HG03558 (cell line): Measurements from ENCODE around the gene STK32C.
"Not testable (repeated sequence)": the region's sequence is repeated elsewhere in the genome, so short reads cannot be mapped to it uniquely, and the experiment has no call there.

Experiments used
- ATAC-seq: cut with Tn5 transposase; IDR thresholded peaks from one replicate; pipeline ENCODE4 v1.9.1; 2021; ENCODE audit warnings: moderate number of reproducible peaks; ENCODE audit not compliant: unreplicated experiment; ENCODE audit errors: extremely low read depth

Gene STK32C

DNA sequence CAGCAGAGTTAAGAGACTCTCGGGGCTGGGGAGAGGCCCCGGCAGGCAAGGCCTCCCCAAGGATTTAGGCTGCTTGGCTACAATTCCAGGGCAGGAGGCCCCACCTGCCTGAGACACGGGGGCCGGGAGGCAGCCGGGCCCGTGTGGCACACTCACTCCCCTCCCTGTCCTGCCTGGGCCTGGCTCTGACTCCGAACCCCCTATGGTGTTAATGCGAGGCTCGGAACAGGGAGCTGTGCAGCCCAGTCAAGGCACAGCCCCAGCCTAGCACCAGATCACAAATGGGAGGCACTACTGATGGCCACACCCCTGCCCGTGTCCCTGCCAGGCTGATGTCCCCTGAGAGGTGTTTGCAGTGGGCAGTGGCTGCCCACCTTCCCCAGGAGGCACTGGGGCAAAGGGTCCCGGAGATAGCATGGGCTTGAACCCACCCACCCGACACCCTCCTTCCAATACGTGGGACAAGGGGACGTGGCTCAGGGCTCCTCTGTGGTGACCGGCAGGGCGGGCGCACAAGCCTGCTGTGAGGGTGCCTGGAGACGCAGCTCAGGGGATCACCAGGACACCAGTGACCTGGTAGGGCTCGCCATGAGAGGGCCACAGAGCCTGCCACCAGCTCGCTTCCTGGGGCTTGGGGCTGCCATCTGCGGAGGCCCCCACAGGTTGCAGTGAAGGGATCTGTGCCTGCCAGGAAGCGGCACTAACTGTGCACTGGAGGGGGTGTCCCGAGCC, 84.0 kb downstream of the STK32C start:
- no peak for ATAC-seq

DNA sequence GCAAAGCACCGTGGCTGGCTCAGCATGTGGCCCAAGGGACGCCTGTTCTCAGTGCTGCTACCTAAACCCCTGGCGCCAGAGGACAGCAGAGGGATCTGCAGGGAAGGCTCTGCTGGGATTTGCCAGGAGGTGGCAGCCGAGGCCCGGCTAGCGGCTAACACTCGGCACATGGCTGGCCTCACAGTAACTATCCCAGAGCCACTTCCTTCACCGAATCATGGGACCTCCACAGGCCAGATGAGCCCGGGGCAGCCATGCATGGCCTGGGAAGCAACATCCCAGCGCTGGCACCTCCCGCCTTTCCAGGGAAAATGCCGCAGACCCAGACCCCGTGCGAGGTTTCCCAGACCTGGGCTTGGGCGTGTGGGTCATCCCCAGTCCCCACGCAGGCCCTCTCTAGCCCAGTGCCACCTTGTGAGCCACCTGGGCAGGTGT, 84.6 kb downstream of the STK32C start:
- peak; percentile 76 for ATAC-seq

DNA sequence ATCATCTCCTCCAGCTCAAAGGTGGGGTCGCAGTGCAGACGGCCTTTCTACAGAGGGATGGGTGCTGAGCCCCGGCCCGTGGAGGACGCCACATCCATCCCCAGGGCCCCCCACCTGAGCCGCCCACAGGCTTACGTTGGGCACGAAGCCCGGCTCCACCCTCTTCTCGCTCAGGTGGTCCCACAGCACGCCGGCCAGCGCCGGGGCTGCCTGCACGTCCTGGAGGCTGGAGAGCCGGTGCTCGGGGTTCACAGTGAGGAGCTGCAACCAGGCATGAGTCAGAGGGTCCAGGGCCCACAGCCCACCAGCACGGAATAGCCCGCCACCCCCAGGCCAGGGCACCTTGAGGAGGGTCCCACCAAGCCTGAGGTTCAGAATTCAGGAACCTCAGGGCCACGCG, 85.0 kb downstream of the STK32C start:
- ATAC-seq = no peak

DNA sequence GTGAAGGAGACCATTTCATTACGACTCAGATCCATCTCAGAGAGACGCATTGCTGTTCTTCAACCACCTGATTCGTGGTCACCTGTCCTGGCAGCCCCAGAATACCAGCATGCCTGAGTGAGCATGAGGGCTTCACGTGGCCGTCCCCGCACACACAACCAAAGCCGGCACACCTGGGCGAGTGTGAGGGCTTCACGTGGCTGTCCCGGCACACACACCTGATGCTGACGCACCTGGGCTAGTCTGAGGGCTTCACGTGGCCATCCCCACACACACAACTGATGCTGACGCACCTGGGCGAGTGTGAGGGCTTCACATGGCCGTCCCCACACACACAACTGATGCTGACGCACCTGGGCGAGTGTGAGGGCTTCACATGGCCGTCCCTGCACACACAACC, 86.8 kb downstream of the STK32C start:
- not testable (repeated sequence) for ATAC-seq

DNA sequence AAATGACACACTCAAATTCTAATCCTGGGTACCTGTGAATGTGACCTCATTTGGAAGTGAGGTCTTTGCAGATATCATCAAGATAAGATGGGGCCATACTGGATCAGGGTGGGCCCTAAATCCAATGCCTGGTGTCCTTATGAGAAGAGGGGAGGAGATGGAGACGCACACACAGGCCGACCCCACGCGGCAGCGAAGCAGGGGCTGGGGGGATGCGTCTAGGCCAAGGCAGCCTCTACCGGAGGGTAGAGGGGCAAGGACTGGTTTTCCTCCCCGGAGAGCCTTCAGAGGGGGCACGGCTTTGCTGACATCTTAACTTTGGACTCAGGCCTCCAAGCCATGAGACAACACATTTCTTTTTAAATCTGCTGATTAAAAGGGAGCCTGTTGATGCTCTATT, 87.7 kb downstream of the STK32C start:
- no peak for ATAC-seq

DNA sequence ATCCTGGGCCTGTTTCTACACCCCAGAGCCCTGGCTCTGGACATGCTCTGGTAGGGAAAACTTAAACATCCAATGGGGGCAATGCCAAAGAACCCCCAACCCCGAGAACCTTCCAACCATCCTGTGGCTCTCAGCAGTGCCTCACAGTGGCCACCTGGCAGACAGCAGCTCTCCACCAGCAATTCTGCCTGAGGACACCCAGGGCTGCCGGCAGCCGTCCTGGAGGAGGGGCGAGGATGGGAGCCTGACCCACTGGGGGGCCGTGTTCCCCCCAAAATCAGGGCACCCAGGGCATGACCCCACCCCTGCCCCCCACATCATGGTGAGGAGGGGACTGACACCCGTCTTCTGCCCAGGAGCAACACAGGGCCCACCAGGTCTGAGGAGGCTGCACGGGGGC, 88.3 kb downstream of the STK32C start:
- no peak for ATAC-seq

DNA sequence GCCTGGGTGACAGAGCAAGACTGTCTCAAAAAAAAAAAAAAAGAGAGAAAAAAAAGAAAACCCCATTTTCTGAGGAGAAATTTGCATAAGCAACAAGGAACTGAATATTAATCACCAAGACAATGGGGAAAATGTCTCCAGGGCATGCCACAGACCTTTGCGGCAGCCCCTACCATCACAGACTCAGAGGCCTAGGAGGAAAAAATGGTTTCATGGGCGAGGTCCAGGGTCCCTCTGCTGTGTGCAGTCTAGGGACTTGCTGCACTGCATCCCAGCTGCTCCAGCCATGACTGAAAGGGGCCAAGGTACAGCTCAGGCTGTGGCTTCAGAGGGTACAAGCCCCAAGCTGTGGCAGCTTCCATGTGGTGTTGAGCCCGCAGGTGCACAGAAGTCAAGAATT, 91.3 kb downstream of the STK32C start:
- ATAC-seq = not testable (repeated sequence)

DNA sequence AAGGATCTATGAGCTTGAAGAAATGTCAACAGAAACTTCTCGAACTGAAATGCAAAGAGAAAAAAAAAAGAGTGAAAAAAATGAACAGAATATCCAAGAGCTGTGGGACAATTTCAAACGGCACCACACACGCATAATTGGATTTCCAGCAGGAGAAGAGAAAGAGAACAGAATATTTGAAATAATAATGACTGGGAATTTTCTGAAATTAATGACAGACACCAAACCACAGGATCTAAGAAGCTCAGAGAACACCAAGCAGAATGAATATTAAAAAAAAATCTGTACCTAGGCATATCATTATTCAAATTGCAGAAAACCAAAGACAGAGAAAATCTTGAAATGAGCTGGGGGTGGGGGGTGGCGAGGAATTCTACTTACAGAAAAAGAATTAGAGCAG, 93.8 kb downstream of the STK32C start:
- no peak for ATAC-seq

DNA sequence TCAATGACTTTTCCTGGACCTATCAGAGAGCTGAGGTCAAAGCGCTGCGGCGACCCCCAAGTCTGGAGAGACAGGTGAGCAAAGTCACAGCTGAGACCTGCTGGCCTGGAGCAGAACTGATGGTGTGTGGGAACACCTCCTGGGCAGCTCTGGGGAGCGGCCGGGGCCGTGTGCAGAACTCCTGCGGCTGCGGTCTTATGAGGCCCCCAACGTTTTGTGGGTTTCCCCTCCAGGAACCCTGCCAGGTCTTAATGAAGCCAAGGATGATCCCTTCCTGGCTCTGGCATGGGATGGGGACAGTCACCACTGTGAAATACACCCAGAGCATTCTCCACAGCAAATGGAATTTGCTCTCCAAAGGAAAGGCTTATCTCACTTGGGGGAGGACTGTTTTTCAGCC, 94.9 kb downstream of the STK32C start:
- ATAC-seq = no peak

DNA sequence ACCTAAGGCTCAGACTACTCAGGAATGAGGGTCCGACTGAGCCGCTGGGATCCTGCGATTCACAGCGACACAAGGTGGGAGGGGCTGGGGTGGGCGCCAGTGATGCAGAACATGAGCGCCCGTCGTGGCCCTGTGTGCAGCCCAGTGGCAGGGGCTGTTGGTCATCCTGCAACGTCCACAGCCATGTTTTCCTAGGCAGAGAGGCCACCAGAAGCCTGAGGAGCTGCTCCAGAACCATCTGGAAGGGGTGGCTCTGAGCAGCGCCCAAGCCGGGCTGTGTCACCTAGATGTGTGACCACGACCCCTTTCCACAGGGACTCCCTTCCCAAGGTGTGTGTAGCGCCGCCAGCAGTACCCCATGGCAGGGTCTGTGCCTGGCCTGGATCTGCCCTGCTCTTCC, 96.5 kb downstream of the STK32C start:
- ATAC-seq = no peak

DNA sequence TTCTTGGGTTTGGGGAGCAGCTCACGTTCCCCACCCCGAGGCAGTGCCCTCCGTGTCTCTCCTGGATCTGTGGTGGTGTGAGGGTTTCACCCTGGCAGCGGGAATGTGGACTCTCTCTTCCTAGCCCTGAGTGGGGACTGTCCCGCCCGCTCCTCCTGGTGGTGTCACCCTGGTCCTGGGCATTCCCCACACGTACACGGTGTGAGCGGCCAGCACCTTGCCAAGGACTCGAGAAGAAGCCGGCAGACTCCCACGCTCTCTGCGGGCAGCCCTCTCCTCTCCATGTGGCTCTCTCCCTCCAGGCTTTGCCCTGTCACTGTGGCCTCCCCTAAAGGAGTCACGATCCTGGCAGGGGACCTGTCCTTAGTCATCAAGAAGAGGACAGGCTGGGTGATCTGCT, 97.0 kb downstream of the STK32C start:
- ATAC-seq = no peak

DNA sequence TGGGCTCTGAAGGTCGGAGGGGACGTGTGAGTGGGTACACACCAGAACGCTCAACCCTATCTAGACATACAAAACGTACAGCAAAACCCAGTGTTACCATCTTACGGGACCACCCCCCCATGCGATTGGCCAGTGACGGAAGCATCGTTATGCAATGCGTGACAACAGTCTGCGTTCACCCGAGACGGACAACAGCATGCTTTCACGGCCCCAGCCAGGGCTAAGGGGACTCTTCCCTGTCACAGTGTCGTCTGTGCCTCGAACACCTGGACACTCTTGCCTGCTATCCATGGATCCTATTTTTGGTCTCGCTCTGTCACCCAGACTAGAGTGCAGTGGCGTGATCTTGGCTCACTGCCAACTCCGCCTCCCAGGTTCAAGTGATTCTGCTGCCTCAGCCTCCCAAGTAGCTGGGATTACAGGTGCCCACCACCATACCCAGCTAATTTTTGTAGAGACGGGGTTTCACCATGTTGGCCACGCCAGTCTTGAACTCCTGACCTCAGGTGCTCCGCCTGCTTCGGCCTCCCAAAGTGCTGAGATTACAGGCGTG, 97.7 kb downstream of the STK32C start:
- ATAC-seq = no peak

DNA sequence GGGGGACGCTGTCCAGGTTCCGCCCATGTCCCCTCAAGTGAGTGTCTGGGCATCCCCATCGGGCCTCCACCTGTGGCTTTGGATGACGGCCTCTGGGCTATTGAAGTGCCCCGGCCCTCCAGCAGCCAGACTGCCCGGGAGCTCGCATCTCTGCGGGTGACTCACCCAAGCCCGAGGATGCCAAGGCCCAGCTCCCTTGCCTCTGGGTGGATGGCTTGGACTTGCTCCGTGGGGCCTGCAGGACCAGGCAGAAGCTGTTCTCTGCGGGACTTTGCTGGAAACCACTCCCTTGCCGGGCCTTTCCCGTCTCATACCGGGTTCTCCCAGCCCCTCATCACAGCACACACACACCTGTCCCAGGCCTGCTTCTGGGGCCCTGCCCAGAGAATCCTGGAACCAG, 98.6 kb downstream of the STK32C start:
- no peak for ATAC-seq

DNA sequence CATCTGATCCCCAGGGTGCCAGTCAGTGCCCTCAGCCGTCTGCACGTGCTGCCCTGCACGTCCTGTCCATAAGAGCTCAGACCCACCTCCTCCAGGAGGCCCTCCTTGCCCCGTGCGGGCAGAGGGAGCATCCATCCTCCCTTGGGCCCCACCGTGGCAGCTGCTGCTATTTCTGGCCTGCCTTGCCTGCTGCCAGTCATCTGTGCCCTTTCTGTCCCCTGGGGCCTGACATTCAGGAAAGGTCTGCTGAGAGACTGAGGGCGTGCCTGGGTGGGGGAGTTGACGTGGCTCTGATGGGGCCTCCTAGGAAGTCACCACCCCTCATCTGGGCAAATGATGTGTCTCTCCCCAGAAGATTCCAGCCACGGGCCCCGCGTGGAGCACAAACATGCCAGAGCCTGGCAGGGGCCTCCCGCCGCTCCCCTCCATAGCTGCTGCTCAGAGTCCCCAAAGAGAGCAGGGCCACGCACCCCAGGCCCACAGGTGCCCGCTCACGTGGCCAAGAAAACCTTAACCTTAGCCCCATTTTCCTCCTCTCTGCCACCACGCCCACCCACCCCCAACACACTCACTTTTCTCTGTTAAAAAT, 99.2 kb downstream of the STK32C start:
- ATAC-seq = no peak

DNA sequence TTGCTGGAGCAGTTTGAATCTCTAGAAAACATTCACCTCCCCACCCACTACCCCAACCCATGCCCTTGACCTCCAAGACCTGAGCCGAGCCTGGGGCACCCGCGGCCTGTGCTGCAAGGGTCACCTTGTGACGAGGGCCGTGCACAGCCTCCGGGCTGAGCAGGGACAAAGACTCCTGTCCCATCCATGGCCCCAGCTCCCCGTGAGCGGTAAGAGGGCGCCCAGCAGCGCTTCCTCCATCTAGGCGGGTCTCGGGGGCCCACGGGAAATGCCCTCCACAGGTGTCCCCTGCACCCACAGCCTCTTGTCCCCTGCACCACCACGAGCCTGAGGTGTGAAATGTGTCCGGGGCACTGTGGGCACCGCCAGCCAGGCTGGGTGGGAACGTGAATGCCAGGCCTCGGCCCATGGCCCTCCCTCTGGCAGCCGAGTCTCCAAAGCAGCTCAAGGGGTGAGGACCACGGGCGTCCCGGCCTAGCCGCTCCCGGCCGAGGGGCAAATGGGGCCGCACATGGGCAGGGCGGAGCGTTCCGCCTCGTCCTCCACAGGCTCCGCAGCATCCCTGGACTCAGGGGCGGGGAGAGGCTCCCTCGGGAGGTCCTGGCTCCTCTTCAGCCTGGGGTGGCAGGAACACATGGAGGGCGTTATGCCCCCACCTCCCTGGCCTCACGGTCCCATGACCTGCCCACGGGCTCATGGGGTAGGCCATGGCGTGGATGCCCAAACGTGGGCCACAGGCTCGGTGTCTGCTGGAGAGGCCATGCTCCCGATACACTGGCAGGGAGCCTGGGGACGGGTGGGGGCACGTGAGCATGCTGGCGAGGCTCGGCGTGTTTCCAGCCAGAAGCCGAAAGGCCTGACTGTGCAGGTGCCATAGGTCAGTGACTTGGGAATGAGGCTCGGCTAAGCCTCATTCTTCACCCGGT, 100.0 kb downstream of the STK32C start:
- ATAC-seq = no peak

DNA sequence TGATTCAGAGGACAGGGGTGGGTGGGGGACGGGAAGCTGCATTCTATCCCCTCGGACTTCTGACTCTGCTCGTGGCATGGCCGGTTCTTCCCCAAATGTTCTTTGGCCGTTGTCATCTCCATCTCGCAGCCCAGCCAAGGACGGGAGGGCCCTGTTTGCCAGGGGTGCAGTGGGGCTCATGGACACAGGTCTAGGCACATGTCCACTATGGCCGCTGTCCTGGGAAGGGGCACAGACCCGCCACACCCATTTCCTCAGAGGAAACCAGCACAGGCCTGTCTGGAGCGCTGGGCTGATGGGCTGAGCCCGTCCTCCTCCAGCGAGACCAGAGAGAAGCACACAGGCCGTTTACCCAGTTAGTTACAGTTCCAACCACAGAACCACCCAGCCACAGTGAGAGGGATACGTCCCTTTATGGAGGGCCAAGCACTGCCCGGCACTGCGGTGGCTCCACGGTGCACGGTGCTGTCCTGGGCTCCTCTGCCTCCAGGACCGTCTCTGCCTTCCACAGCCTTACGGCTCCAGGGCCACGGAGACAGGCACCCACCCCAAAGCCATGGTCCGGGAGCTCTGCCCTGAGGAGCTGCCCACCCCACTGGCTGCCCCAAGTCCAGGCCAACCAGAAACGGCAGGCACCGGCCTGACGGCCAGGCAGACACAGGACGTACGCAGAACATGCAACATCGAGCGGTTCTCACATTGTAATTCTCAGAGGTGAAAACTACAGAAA, 100.8 kb downstream of the STK32C start:
- ATAC-seq = no peak

DNA sequence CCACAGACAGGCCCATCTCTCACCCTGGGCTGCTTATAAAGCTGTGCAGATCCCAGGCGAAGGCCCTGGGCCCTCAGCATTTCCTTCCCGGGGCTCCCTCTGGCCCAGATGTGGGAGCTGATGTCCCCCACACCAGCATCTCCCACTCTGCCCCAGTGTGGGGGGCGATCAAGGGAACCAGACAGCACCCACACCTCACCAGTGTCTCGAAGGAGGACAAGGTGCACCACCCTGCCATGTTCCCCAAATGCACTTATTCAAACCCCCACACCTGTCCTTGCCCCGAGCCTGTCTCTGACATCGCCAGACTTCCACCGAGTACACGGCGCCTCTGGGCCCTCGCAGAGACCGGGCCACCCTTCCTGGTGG, 101.4 kb downstream of the STK32C start:
- no peak for ATAC-seq

DNA sequence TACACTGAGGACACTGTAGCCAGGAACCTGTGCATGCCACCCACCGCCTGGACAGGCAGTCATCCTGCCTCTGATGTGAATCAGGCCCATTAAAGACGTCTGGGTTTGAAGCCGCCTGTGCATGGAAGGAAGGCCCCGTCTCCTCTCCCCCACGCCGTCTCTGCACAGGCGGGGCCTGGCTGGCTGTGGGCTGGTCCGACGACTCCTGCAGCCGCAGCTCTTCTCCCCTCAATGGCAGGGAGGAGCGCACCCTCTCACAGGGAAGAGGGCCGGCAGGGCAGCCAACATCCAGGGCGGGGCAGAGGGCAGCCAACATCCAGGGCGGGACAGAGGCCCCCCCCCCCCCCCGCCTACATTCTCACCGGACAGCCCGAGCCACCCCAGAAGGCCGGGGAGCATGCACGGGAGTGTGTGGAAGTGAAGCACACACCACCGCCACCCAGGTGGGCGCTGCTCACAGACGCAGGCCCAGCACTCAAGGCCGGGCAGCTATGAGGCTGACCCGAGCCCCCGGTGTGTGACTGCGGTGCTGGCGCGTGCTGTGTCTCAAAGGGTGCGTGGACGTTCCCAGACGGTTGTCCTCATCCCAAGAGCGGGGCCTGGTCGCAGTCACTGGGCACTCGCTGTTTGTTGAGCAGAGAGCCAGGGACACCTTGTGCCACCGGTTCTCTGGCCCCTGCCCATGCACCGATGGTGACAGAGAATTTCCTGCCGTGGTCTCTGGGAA, 101.9 kb downstream of the STK32C start:
- ATAC-seq = no peak

DNA sequence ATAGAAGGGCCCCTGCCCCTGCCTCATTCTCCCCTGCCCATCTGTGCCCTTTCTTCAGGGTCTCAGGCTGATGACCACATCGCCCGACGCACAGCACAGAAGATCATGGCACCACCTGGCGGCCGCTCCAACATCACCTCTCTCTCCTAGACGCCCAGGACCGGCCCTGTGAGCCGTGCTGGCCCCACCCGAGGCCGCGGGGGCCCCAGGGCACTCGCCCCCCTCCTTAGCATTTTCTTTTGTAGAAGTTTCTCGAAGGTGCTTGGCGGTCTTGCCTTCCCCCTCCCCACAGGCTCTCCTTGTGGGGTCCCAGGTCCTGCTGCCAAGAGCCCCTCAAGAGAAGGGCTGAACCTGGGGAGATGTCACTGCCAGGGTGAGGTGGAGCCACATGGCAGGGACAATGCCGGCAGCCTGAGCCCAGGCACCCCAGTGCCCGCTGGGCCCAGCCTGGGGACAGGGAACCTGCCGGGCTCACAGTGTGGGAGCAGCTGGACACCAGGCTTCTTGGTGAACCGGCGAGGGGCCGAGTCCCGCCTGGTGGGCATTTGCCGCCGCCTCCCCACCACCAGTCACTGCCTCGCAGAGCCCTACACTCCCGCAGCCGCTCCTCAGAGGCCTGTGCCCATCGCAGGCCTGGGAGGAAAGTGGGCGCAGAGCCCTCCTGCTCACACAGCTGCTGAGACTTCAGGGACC, 102.8 kb downstream of the STK32C start:
- no peak for ATAC-seq
